Prostate gland (tissue), 2 donors: ENCODE data around the gene EIF4G3. TPM values are rescaled to one million over a fixed set of nuclear protein-coding genes. Genes with fewer than 3 reads are reported as not detected.

Experiments
- DNase-seq: peaks from one replicate; pipeline ENCODE4 v3.0.0-alpha.2; 2019; ENCODE audit warnings: low spot score
- H3K27ac ChIP-seq, 2 donors: fragments of 200-600 bp; sonication (generic); 2 replicates each; pipeline ENCODE4 v1.5.1; 2017 to 2019
- H3K27me3 ChIP-seq: fragments of 200-600 bp; sonication (generic); replicated peaks from 2 replicates; pipeline ENCODE4 v1.5.1; 2019; ENCODE audit not compliant: insufficient read depth
- H3K36me3 ChIP-seq, 2 donors: fragments of 200-600 bp; sonication (generic); 1 replicate in 1 of 2; 2 replicates in 1 of 2; pipeline versions ENCODE4 v1.5.1 to v1.8.1; 2017 to 2019
- H3K4me1 ChIP-seq: fragments of 200-600 bp; sonication (generic); replicated peaks from 2 replicates; pipeline ENCODE4 v1.5.1; 2019
- H3K4me3 ChIP-seq, 2 donors: fragments of 200-600 bp; sonication (generic); 2 replicates each; pipeline ENCODE4 v1.5.1; 2017 to 2019
- H3K9me3 ChIP-seq: fragments of 200-600 bp; sonication (generic); 2 replicates; pipeline ENCODE4 v1.5.1; 2017
- POLR2A ChIP-seq: fragments of 450-650 bp; IDR thresholded peaks from one replicate; pipeline ENCODE4 v1.6.1; 2016; ENCODE audit warnings: antibody characterized with exemption, mild to moderate bottlenecking
- POLR2AphosphoS5 ChIP-seq: sonication (generic); formaldehyde crosslinking; IDR thresholded peaks from one replicate; pipeline ENCODE4 v1.6.1; 2017; ENCODE audit warnings: antibody characterized with exemption
- WGBS: methylation state at CpG from one replicate; pipeline ENCODE4 v1.1.5; 2018; 5-methylcytosine and 5-hydroxymethylcytosine counted together
- intact Hi-C: fragments of 100-400 bp; cut with DNase I; formaldehyde crosslinking; loops from one replicate; pipeline ENCODE4 v1.14.2; 2022
- total RNA-seq, 2 donors: library from RNA; depleted of rRNA; stranded (reverse); fragments of >200 nt; gene quantifications; one replicate each; pipeline ENCODE4 v1.1.0, GENCODE V29; 2016
- TF ChIP-seq, protein P1 (sequence below), 4 experiments: fragments of 200-600 bp in 2 of 4; fragments of 450-650 bp in 2 of 4; sonication (generic) in 2 of 4; IDR thresholded peaks; 1 replicate in 3 of 4; 2 replicates in 1 of 4; pipeline ENCODE4 v1.5.1; 2016 to 2019; ENCODE audit warnings: antibody characterized with exemption in 4 of 4, mild to moderate bottlenecking in 2 of 4, moderate library complexity in 2 of 4

The EIF4G3 gene
- total RNA-seq, 2 donors from 2014 or later = 28.3 to 81.1 TPM

DNA sequence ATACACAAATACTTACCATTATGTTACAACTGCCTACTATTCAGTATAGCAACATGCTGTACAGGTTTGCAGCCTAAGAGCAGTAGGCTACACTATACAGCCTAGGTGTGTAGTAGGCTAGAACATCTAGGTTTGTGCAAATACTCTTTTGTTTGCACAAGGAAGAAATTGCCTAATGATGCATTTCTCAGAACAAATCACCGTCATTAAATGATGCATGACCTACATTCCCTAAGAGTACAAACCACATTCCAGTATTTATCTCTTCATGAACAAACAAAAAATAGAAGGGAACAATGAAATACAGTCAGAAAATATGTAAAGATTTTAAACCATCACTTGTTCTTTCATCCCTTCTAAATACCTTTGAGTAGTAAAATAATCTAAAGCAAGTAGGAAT, 279.9 kb downstream of the EIF4G3 start:
- H3K36me3 ChIP-seq = no peaks in the 10 kb centered on the region
- no peak overlapping the region for H3K4me3 ChIP-seq
- 13% methylated on average over 1 of the region's 1 CpG for WGBS
- TF ChIP-seq POLR2A (no peak), POLR2AphosphoS5 (peak; percentile 81)
- no peaks in the 10 kb centered on the region for H3K27me3 ChIP-seq
- peak; percentile 7 for DNase-seq
- no peaks in the 10 kb centered on the region for H3K4me1 ChIP-seq
- H3K9me3 ChIP-seq = no peaks in the 10 kb centered on the region
- H3K27ac ChIP-seq = no peak overlapping the region
- intact Hi-C loops = no loop called here

- Histone ChIP-seq H3K36me3 (no peaks in the 10 kb centered on the region), H3K27ac (no peak overlapping the region), H3K27me3 (no peaks in the 10 kb centered on the region), H3K4me1 (no peaks in the 10 kb centered on the region), H3K9me3 (no peaks in the 10 kb centered on the region), H3K4me3 (no peak overlapping the region)
- intact Hi-C loops = no loop called here
- no peak for DNase-seq
- TF ChIP-seq POLR2A (no peak), POLR2AphosphoS5 (no peak)
- TF ChIP-seq, protein P1, sequence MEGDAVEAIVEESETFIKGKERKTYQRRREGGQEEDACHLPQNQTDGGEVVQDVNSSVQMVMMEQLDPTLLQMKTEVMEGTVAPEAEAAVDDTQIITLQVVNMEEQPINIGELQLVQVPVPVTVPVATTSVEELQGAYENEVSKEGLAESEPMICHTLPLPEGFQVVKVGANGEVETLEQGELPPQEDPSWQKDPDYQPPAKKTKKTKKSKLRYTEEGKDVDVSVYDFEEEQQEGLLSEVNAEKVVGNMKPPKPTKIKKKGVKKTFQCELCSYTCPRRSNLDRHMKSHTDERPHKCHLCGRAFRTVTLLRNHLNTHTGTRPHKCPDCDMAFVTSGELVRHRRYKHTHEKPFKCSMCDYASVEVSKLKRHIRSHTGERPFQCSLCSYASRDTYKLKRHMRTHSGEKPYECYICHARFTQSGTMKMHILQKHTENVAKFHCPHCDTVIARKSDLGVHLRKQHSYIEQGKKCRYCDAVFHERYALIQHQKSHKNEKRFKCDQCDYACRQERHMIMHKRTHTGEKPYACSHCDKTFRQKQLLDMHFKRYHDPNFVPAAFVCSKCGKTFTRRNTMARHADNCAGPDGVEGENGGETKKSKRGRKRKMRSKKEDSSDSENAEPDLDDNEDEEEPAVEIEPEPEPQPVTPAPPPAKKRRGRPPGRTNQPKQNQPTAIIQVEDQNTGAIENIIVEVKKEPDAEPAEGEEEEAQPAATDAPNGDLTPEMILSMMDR (IDR thresholded peaks at IDR 0.05) = no peak
- WGBS = 97% methylated on average over 1 of the region's 1 CpG
Observed at GRCh38 chr1:20893931-20894330, 282.8 kb downstream of the EIF4G3 start.

DNA sequence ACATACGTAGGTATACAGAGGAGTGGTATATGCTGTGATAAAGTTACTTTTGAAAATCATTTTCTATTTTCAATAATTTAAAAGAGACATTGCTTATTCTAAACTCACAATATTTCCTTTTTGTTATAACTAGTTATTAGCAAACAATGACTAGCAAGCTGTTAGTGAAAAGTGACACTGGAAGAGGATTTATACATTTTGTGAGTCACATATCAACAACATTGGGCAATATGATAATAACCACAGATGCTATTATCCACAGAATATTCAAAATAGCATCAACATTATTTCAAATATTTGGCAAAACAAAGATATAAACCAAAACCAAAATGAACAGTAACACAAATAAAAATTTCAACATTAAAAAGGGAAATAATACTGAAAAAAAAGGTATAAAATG, 285.6 kb downstream of the EIF4G3 start:
- Histone ChIP-seq H3K27ac (no peak overlapping the region), H3K4me3 (no peak overlapping the region), H3K27me3 (no peaks in the 10 kb centered on the region), H3K9me3 (no peaks in the 10 kb centered on the region), H3K36me3 (no peaks in the 10 kb centered on the region), H3K4me1 (no peaks in the 10 kb centered on the region)
- intact Hi-C loops = no loop called here
- 90% methylated on average over 1 of the region's 1 CpG for WGBS
- no peak for DNase-seq
- no peak for TF ChIP-seq POLR2A

GRCh38 chr1:20887246-20887645, 289.5 kb downstream of the EIF4G3 start:
- Histone ChIP-seq H3K36me3 (no peaks in the 10 kb centered on the region), H3K27me3 (no peaks in the 10 kb centered on the region), H3K27ac (no peak overlapping the region), H3K4me1 (no peaks in the 10 kb centered on the region), H3K9me3 (no peaks in the 10 kb centered on the region), H3K4me3 (no peak overlapping the region)
- intact Hi-C loops = no loop called here
- DNase-seq = no peak
- no peak for TF ChIP-seq POLR2A
- no peak for TF ChIP-seq POLR2AphosphoS5
- TF ChIP-seq, protein P1 (IDR thresholded peaks at IDR 0.05) = no peak
- 99% methylated on average over 2 of the region's 2 CpGs for WGBS

- DNase-seq = no peak
- Histone ChIP-seq H3K9me3 (no peaks in the 10 kb centered on the region), H3K4me1 (no peaks in the 10 kb centered on the region), H3K27ac (no peak overlapping the region), H3K4me3 (no peak overlapping the region), H3K27me3 (no peaks in the 10 kb centered on the region), H3K36me3 (no peaks in the 10 kb centered on the region)
- 59% methylated on average over 3 of the region's 3 CpGs for whole genome bisulfite sequencing
- intact Hi-C loops = no loop called here
- TF ChIP-seq POLR2A (no peak), POLR2AphosphoS5 (no peak)
- TF ChIP-seq, protein P1 (IDR thresholded peaks at IDR 0.05) = no peak
Observed at GRCh38 chr1:20885121-20885520, 291.6 kb downstream of the EIF4G3 start.

DNA sequence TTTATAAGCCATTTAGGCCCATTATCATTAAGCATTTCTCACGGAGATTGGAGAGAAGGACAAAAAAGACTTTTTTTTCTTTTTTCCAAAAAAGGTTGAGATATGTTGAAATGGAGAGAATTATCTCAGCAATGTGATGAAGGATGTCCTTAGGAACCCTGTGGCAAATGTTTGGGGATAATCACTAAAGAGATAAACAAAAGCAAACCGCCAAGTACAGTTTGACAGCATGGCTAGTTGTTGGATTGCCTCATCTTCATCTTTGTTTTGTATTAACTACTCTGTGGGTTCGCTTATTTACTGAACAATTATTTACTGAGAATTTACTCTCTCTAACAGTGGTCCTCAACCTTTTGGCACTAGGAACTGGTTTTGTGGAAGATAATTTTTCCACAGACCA, 292.2 kb downstream of the EIF4G3 start:
- no peaks in the 10 kb centered on the region for H3K9me3 ChIP-seq
- 87% methylated on average over 3 of the region's 3 CpGs for WGBS
- no peaks in the 10 kb centered on the region for H3K27me3 ChIP-seq
- no peak for DNase-seq
- no peaks in the 10 kb centered on the region for H3K36me3 ChIP-seq
- no peak overlapping the region for H3K27ac ChIP-seq
- TF ChIP-seq POLR2AphosphoS5 (no peak), POLR2A (no peak)
- TF ChIP-seq, protein P1 (IDR thresholded peaks at IDR 0.05) = no peak
- H3K4me3 ChIP-seq = no peak overlapping the region
- intact Hi-C loops = no loop called here
- H3K4me1 ChIP-seq = no peaks in the 10 kb centered on the region
